ENCODE measurements around the gene NINJ1. TPM values are rescaled to one million over a fixed set of nuclear protein-coding genes. Genes with fewer than 3 reads are reported as not detected.
A peak's percentile ranks its signal among the peaks of the same experiment; 100 is the strongest.

Gene NINJ1
- total RNA-seq, 2 donors from 2014 or later, result 20.1 to 21.9 TPM

DNA sequence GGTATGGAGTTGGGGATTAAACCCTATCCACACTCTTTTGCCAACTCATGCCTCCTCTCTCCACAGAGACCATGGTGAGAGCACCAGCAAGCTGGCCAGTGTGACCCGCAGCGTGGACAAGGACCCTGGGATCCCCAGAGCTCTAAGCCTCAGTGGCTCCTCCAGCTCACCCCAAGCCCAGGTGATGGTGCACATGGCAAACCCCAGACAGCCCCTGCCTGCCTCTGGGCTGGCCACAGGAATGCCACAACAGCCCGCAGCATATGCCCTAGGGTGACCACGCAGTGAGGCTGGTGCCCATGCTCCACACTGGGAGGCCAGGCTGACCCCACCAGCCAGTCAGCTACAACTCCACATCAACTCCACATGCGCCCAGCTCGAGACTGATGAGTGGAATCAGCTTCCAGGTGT, 49.6 kb downstream of the NINJ1 start:
- Mint-ChIP-seq H3K27ac (no peak overlapping the region), H3K4me1 (ENCODE audit: low read depth in 2 of 2) (peaks cover 8 to 12% of the 10 kb centered on the region in 2 donors), H3K27me3 (peaks cover 14 to 28% of the 10 kb centered on the region in 2 donors), H3K9me3 (no peaks in the 10 kb centered on the region), H3K36me3 (no peaks in the 10 kb centered on the region), H3K4me3 (no peak overlapping the region)
- ATAC-seq (no peak), DNase-seq (ENCODE audit: low spot score) (peak; percentile 38)

DNA sequence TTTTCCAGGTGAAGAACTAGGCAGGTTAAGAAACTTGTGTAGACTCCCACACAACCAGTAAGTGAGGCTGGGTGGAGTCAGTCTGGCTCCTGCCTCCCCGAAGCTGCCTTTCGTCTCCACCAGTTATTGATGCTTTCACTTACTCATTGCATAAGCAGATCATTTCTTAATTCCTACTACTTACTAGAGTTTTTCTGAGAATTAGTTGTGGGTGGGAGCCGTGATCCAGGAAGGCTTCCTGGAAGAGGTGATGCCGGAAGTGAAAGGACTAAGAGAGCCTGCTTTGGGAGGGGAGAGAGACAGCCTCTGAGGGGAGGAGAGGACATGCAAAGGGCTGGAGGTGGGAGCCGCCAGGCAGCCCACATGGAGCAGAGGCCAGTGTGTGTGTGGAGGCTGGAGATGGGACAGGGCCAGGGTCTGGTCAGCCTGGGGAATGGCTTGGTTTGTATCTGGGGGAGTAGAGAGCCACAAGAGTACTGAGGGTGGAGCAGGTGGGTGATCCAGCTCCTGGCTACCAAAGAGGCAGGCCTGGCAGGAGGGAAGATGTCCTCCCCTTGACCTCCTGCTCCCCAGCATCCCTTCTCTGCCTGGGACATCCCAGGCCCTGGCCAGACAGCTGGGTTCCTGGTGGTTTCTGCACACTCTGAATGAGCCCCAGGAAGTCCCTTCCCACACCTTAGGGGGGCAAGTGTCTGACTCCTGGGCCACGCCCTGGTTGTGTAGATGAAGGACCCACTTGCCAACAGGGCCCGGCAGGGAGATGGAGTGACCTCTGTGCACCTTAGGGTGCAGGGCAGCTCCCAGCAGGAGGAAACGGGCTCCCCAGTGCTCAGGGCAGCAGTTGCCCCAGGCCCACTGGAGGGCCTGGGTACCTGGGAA, 50.2 kb downstream of the NINJ1 start:
- DNase-seq (ENCODE audit: low spot score), result peak; percentile 51
- peaks cover 8 to 12% of the 10 kb centered on the region in 2 donors for H3K4me1 Mint-ChIP-seq (ENCODE audit: low read depth in 2 of 2)
- H3K9me3 Mint-ChIP-seq, result no peaks in the 10 kb centered on the region
- peaks cover 14 to 28% of the 10 kb centered on the region in 2 donors for H3K27me3 Mint-ChIP-seq
- H3K27ac Mint-ChIP-seq, result peak overlapping the region; percentile 73 to 82
- H3K36me3 Mint-ChIP-seq, result no peaks in the 10 kb centered on the region
- ATAC-seq, result peak; percentile 73 to 74
- peak overlapping the region; percentile 73 for H3K4me3 Mint-ChIP-seq

DNA sequence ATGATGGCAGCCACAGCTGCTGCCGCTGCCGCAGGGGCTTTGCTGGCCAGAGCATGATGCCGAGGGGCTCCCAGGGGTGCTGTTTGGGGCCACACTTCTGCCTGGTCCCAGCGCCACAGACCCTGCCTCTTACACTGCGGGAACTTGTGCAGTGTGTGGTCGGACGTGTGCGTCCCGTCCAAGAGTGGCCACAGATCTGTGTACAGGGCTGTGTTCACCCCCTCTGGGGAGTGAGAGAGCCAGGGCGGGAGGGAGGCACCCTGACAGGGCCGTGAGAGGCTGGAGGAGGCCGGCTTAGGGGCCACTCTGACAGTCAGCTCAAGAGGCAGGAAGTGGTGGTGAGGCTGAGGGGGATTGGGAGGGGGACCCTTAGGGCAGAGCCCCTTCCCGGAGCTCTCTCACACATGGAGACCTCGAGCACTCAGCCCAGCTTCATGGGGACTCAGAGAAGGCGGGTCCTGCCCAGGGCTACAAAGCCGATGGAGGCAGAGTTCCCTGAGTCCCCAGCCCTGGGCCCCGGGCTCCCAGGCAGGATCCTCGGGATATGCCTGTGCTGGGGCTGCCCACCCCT, 51.1 kb downstream of the NINJ1 start:
- H3K4me1 Mint-ChIP-seq (ENCODE audit: low read depth in 2 of 2), result peaks cover 8 to 12% of the 10 kb centered on the region in 2 donors
- no peaks in the 10 kb centered on the region for H3K9me3 Mint-ChIP-seq
- H3K36me3 Mint-ChIP-seq, result no peaks in the 10 kb centered on the region
- peak overlapping the region in 1 of 2 donors; percentile 82 for H3K27ac Mint-ChIP-seq
- peaks cover 14 to 25% of the 10 kb centered on the region in 2 donors for H3K27me3 Mint-ChIP-seq
- ATAC-seq, result peak; percentile 45 to 54
- no peak overlapping the region for H3K4me3 Mint-ChIP-seq
- DNase-seq (ENCODE audit: low spot score), result peak; percentile 57

DNA sequence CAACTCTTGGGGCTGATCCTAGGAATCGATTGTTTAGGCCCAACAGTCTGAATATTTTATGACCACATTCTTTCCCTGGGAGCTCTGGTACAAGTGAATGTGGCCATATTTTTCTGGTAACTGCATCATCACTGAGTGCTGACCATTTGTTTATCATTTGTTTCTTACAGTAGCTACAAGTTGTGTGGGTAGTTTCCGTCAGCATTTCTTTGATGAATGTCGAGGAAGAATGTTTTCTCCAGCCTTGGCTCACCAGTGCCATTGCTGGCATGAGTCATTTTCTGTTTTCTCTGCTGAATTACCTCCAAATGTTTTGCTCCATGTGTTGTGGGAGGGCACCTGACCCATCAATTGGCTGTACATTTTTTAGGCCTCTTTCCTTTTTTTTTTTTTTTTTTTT, 52.1 kb downstream of the NINJ1 start:
- Mint-ChIP-seq H3K36me3 (no peaks in the 10 kb centered on the region), H3K4me3 (no peak overlapping the region), H3K4me1 (ENCODE audit: low read depth in 2 of 2) (peaks cover 12 to 14% of the 10 kb centered on the region in 2 donors), H3K9me3 (no peaks in the 10 kb centered on the region), H3K27ac (no peak overlapping the region), H3K27me3 (peaks cover 22 to 31% of the 10 kb centered on the region in 2 donors)
- DNase-seq (ENCODE audit: low spot score), result no peak
- ATAC-seq, result no peak

DNA sequence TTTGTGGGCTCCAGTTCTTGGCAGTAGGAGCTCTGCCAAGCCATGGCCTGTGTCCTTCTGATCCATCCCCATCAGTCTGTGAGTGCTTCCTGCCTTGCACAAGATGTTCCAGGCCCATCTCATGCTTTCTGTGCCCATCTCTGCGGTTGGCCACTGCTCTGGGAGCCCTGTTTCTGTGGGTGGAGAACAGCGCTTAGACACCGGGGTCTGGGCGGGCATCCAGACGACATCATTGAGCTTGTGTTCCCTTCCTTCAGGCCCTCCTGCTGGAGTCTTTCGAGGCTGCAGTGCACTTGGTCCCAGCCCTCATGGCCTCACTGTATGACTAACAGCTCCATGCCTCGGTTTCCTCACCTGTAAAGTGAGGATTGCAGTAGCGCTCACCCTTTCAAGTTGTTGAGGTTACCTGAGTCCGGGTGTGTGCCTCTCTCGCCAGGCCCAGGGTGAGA, 52.9 kb downstream of the NINJ1 start:
- H3K4me1 Mint-ChIP-seq (ENCODE audit: low read depth in 2 of 2), result peaks cover 9 to 14% of the 10 kb centered on the region in 2 donors
- peak; percentile 51 for DNase-seq (ENCODE audit: low spot score)
- no peak overlapping the region for H3K4me3 Mint-ChIP-seq
- no peaks in the 10 kb centered on the region for H3K9me3 Mint-ChIP-seq
- no peaks in the 10 kb centered on the region for H3K36me3 Mint-ChIP-seq
- peaks cover 22 to 35% of the 10 kb centered on the region in 2 donors for H3K27me3 Mint-ChIP-seq
- H3K27ac Mint-ChIP-seq, result no peak overlapping the region
- ATAC-seq, result no peak

DNA sequence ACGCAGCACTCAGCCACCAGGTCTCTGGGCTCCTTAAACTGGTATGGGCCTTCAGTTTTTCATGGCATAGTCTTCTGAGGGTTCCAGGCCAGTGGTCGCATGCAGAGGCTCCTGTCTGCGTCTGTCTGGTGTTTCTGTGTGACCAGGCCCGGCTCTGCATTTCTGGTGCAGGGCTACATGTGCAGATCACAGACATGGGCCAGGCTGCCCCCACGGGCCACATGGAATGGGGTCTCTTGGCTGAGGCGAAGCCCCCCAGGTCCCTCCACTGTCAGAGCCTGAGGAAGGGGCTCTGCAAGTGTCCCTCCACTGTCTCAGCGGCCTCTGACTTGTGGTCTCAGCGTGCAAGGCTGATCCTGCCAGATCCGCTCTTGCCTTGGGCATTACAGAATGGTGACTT, 53.6 kb downstream of the NINJ1 start:
- Mint-ChIP-seq H3K36me3 (no peaks in the 10 kb centered on the region), H3K4me1 (ENCODE audit: low read depth in 2 of 2) (peaks cover 9 to 14% of the 10 kb centered on the region in 2 donors), H3K4me3 (no peak overlapping the region), H3K27me3 (peaks cover 22 to 37% of the 10 kb centered on the region in 2 donors), H3K27ac (no peak overlapping the region), H3K9me3 (no peaks in the 10 kb centered on the region)
- DNase-seq (ENCODE audit: low spot score), result peak; percentile 47
- no peak for ATAC-seq

DNA sequence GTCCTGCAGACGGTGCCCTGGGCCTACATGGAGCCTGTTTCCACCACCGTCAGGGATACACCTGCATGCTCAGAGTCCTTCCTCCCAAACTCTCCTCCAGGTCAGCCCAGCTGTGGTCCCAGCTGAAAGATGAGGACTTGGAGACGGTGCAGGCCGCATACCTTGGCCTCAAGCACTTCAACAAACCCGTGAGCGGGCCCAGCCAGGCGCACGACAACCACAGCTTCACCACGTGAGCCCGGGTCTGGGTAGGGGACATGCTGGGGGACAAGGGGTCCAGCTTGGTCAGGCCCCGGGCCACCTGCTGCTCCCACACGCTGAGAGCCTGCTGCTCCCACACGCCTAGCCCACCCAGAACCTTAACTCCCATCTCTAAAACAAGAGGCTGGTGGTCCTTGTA, 54.7 kb downstream of the NINJ1 start:
- peak overlapping the region; percentile 7 to 68 for H3K27ac Mint-ChIP-seq
- H3K4me1 Mint-ChIP-seq (ENCODE audit: low read depth in 2 of 2), result peaks cover 9 to 14% of the 10 kb centered on the region in 2 donors
- DNase-seq (ENCODE audit: low spot score), result peak; percentile 38
- ATAC-seq, result no peak
- no peak overlapping the region for H3K4me3 Mint-ChIP-seq
- H3K9me3 Mint-ChIP-seq, result no peaks in the 10 kb centered on the region
- H3K27me3 Mint-ChIP-seq, result peaks cover 22 to 42% of the 10 kb centered on the region in 2 donors
- no peaks in the 10 kb centered on the region for H3K36me3 Mint-ChIP-seq

DNA sequence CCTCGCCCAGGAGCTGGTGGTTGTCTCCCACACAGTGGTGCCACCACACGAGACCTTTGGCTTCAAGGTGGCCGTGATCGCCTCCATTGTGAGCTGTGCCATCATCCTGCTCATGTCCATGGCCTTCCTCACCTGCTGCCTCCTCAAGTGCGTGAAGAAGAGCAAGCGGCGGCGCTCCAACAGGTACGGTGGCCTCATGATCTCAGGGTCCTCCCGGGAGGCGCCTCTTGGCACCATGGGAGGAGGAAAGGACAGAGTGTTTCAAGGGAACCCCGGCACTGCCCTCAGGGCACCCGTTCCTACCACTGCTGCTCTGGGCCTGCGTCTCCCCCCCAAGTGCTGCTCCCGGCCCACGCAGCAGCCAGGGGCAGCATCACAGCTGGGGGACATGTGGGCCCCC, 56.2 kb downstream of the NINJ1 start:
- ATAC-seq (no peak), DNase-seq (ENCODE audit: low spot score) (no peak)
- Mint-ChIP-seq H3K36me3 (no peaks in the 10 kb centered on the region), H3K27me3 (peaks cover 22 to 39% of the 10 kb centered on the region in 2 donors), H3K4me1 (ENCODE audit: low read depth in 2 of 2) (peaks cover 4 to 6% of the 10 kb centered on the region in 2 donors), H3K9me3 (no peaks in the 10 kb centered on the region), H3K4me3 (no peak overlapping the region), H3K27ac (peak overlapping the region in 1 of 2 donors; percentile 17)

DNA sequence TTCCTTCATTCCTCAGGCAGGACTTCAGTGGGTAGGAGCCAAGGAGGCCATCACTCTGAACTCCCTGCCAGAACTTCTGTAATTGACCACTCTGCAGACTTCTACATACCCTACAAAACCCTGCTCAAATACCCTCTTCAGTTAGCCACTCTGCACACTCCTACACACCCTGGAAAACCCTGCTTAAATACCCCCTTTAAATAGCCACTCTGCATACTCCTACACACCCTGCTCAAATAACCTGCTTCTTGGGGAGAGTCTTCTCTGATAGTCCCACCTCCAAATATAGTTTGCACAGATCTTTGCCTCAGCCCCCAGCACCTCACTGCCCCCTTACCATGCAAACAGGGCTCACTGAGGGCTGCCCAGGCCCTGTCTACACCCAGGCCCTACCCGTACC, 56.7 kb downstream of the NINJ1 start:
- Mint-ChIP-seq H3K4me1 (ENCODE audit: low read depth in 2 of 2) (peaks cover 4 to 11% of the 10 kb centered on the region in 2 donors), H3K27me3 (peaks cover 22 to 40% of the 10 kb centered on the region in 2 donors), H3K27ac (peak overlapping the region in 1 of 2 donors; percentile 17), H3K4me3 (no peak overlapping the region), H3K9me3 (no peaks in the 10 kb centered on the region), H3K36me3 (no peaks in the 10 kb centered on the region)
- ATAC-seq (no peak), DNase-seq (ENCODE audit: low spot score) (no peak)

DNA sequence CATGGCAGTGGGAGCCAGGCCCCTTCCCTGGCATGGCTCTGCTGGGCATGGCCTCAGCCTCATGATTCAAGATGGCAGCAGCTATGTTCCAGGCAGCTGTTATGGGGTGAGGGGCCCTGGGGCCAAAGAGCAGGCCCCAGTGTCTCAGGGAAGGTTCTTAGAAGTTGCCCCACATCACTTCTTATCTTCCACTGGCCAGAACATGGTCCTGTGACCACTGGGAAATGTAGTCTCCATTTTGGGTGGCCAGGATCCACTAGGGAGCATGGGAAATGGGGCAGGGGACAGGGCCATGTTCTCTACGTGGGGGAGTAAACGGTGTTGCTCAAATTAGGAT, 57.3 kb downstream of the NINJ1 start:
- Mint-ChIP-seq H3K9me3 (no peaks in the 10 kb centered on the region), H3K27ac (peak overlapping the region in 1 of 2 donors; percentile 17), H3K4me3 (no peak overlapping the region), H3K36me3 (no peaks in the 10 kb centered on the region), H3K27me3 (peaks cover 22 to 40% of the 10 kb centered on the region in 2 donors), H3K4me1 (ENCODE audit: low read depth in 2 of 2) (peaks cover 4 to 11% of the 10 kb centered on the region in 2 donors)
- no peak for ATAC-seq
- no peak for DNase-seq (ENCODE audit: low spot score)

DNA sequence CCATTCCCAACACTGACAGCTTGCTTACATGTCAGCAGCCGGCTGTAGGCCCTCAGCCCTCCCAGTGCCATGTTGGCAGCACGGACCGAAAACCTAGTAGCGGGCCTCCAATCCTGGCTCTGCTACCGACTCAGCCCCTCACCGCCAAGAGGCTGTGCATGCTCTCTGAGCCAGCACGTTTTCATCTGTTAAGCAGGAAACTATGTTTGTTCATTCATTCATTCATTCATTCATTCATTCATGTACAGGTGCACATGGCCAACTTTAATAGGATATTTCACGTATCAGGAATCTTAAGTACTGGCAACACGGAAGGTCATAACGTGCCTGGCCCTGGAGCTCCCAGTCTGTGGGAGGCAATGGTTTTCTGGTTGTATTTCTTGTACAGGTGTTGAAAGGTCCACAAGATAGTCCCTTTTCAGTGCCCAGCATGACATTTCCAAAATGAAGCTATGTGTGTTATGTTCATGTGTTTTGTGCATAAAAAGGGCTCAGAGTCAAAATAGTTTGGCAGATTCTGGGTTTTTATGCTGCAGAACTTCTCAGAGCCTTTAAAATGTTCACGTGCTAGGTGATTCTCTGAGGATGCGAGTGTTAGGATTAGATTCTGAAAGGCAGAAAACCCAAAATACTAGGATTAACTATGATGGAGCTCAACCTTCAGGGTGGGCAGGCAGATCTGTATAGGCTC, 57.8 kb downstream of the NINJ1 start:
- peaks cover 23 to 43% of the 10 kb centered on the region in 2 donors for H3K27me3 Mint-ChIP-seq
- H3K4me3 Mint-ChIP-seq, result no peak overlapping the region
- no peak for ATAC-seq
- no peaks in the 10 kb centered on the region for H3K9me3 Mint-ChIP-seq
- H3K27ac Mint-ChIP-seq, result peak overlapping the region in 1 of 2 donors; percentile 17
- no peaks in the 10 kb centered on the region for H3K36me3 Mint-ChIP-seq
- DNase-seq (ENCODE audit: low spot score), result no peak
- peaks cover 4 to 15% of the 10 kb centered on the region in 2 donors for H3K4me1 Mint-ChIP-seq (ENCODE audit: low read depth in 2 of 2)

DNA sequence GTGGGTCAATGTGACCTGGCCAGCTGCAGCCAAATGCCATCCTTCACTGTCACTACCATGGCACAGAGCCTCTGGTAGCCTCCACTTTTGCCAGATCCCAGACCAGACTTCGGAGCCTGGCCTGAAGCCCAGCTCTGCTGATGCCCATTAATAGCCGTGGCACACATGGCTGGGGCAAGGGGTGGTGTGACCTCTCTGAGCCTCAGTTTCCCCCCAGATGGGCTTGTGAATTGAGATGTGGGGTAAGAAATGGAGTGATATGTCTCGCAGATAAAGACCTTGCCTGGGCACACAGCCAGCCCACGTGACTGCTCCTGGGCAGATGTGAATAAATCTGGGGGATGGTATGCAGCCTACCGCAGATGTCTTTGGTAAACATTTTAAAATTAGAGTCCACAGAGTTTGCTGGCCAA, 61.7 kb downstream of the NINJ1 start:
- DNase-seq (ENCODE audit: low spot score), result no peak
- H3K4me3 Mint-ChIP-seq, result peak overlapping the region; percentile 20
- H3K27ac Mint-ChIP-seq, result peak overlapping the region in 1 of 2 donors; percentile 27
- peak in 1 of 2 donors; percentile 70 for ATAC-seq
- H3K36me3 Mint-ChIP-seq, result no peaks in the 10 kb centered on the region
- peaks cover 19 to 45% of the 10 kb centered on the region in 2 donors for H3K27me3 Mint-ChIP-seq
- H3K9me3 Mint-ChIP-seq, result no peaks in the 10 kb centered on the region
- peaks cover 0 to 17% of the 10 kb centered on the region in 2 donors for H3K4me1 Mint-ChIP-seq (ENCODE audit: low read depth in 2 of 2)

Data from natural killer cell treated with Interleukin-12 subunit alpha and Interleukin-12 subunit beta and Interleukin-15 and Interleukin-18, amount 100 ng/mL, for 72 hours (primary cell).